SK-N-MC (cell line): Measurements from ENCODE around the gene KRT12.
A peak's percentile ranks its signal among the peaks of the same experiment; 100 is the strongest.

Experiments used
- EZH2 ChIP-seq: fragments of 200-600 bp; sonication (generic); IDR thresholded peaks from one replicate; pipeline ENCODE4 v1.6.1; 2017; ENCODE audit warnings: antibody characterized with exemption
- POLR2AphosphoS5 ChIP-seq: IDR thresholded peaks from 2 replicates; pipeline ENCODE4 v1.6.1; 2012; ENCODE audit warnings: mild to moderate bottlenecking, low read depth, low read length, borderline replicate concordance

- TF ChIP-seq POLR2AphosphoS5 (peak; percentile 62), EZH2 (no peak)
These were observed 48.1 kb downstream of the KRT12 start for GRCh38 chr17:40818733-40819527.
